ENCODE measurements around the gene PCID2. TPM values are rescaled to one million over a fixed set of nuclear protein-coding genes. Genes with fewer than 3 reads are reported as not detected.

Gene PCID2
- polyA plus RNA-seq, 1 donor from 2014 or later: 81.3 TPM

DNA sequence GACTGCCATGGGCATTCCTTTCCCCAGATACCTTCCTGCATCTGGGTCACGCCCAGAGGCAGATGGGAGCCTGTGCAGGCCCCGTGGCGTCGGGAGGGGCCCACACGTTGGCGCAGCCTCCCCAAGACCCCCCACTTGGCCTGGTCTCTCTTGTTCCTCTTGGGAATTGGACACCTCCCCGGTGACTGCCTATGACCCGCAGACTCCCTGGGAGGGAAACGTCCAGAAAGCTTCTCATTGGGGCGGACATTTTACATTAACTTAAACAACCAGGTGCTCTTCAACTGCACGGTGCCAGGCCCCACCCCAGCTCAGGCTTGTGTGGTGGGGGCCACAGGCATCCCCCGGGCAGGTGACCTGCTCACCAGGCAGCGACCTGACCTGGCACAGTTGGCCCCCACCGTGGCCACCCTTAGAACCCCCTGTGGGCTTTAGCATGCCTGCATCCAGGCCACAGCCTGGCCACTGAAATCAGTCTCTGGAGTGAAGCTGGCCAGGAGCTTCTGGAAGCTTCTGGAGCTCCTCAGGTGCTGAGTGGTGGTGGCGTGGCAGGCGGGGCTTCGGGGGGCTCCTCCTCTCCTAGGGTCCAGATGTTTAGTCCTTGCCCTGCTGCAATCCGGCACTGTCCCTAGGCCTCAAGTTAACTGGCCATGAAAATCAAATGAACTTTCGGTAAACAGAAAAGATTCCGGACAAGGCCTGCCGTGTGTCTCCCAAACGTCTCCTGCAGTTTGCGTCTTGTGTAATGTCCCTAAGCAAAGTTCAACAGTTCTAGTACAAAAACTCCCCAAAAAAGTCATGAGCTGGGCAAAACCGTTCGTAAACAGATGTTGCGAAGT is 58.5 kb downstream of the PCID2 start:
- Histone ChIP-seq H3K27me3 (ENCODE audit: insufficient read depth, low read depth, low read length) (peaks cover 16% of the 10 kb centered on the region), H2AFZ (ENCODE audit: low read depth, low read length) (no peak overlapping the region), H3K79me2 (replicated peaks; ENCODE audit: insufficient read depth, low read length) (no peaks in the 10 kb centered on the region), H4K20me1 (ENCODE audit: insufficient read depth) (no peaks in the 10 kb centered on the region), H3K9me3 (ENCODE audit: low read length) (no peaks in the 10 kb centered on the region), H3K4me3 (ENCODE audit: low read length) (no peak overlapping the region), H3K4me2 (ENCODE audit: low read length) (no peak overlapping the region), H3K9ac (ENCODE audit: low read length) (no peak overlapping the region), H3K9me2 (ENCODE audit: insufficient read depth, low read length) (no peaks in the 10 kb centered on the region), H3K27ac (ENCODE audit: low read length) (no peak overlapping the region), H3K36me3 (ENCODE audit: insufficient read depth, low read length) (no peaks in the 10 kb centered on the region), H3F3A (ENCODE audit: insufficient read depth, low read length, poor library complexity, severe bottlenecking) (no peaks in the 10 kb centered on the region)
- TF ChIP-seq EP300 (conservative IDR thresholded peaks at IDR 0.05; ENCODE audit: poor library complexity, severe bottlenecking) (no peak), MXI1 (conservative IDR thresholded peaks at IDR 0.05; ENCODE audit: poor library complexity, severe bottlenecking) (no peak), CTCF (IDR thresholded peaks at IDR 0.05; ENCODE audit: poor library complexity, severe bottlenecking) (no peak), POLR2AphosphoS5 (IDR thresholded peaks at IDR 0.05) (no peak), RAD21 (conservative IDR thresholded peaks at IDR 0.05) (no peak), TAF1 (IDR thresholded peaks at IDR 0.05; ENCODE audit: low read depth) (no peak), EZH2 (IDR thresholded peaks at IDR 0.05; ENCODE audit: borderline replicate concordance, insufficient read depth, low read length, poor library complexity, severe bottlenecking) (no peak), SMC3 (conservative IDR thresholded peaks at IDR 0.05; ENCODE audit: poor library complexity) (no peak)
- TF ChIP-seq, protein P1, sequence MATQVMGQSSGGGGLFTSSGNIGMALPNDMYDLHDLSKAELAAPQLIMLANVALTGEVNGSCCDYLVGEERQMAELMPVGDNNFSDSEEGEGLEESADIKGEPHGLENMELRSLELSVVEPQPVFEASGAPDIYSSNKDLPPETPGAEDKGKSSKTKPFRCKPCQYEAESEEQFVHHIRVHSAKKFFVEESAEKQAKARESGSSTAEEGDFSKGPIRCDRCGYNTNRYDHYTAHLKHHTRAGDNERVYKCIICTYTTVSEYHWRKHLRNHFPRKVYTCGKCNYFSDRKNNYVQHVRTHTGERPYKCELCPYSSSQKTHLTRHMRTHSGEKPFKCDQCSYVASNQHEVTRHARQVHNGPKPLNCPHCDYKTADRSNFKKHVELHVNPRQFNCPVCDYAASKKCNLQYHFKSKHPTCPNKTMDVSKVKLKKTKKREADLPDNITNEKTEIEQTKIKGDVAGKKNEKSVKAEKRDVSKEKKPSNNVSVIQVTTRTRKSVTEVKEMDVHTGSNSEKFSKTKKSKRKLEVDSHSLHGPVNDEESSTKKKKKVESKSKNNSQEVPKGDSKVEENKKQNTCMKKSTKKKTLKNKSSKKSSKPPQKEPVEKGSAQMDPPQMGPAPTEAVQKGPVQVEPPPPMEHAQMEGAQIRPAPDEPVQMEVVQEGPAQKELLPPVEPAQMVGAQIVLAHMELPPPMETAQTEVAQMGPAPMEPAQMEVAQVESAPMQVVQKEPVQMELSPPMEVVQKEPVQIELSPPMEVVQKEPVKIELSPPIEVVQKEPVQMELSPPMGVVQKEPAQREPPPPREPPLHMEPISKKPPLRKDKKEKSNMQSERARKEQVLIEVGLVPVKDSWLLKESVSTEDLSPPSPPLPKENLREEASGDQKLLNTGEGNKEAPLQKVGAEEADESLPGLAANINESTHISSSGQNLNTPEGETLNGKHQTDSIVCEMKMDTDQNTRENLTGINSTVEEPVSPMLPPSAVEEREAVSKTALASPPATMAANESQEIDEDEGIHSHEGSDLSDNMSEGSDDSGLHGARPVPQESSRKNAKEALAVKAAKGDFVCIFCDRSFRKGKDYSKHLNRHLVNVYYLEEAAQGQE (IDR thresholded peaks at IDR 0.05; ENCODE audit: borderline replicate concordance): no peak

DNA sequence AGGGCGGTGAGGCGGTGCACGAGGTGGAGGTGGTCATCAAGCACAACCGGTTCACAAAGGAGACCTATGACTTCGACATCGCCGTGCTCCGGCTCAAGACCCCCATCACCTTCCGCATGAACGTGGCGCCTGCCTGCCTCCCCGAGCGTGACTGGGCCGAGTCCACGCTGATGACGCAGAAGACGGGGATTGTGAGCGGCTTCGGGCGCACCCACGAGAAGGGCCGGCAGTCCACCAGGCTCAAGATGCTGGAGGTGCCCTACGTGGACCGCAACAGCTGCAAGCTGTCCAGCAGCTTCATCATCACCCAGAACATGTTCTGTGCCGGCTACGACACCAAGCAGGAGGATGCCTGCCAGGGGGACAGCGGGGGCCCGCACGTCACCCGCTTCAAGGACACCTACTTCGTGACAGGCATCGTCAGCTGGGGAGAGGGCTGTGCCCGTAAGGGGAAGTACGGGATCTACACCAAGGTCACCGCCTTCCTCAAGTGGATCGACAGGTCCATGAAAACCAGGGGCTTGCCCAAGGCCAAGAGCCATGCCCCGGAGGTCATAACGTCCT is 59.4 kb downstream of the PCID2 start:
- Histone ChIP-seq H3K4me3 (ENCODE audit: low read length) (no peak overlapping the region), H3K9me3 (ENCODE audit: low read length) (no peaks in the 10 kb centered on the region), H2AFZ (ENCODE audit: low read depth, low read length) (no peak overlapping the region), H3K9ac (ENCODE audit: low read length) (no peak overlapping the region), H3K9me2 (ENCODE audit: insufficient read depth, low read length) (no peaks in the 10 kb centered on the region), H4K20me1 (ENCODE audit: insufficient read depth) (no peaks in the 10 kb centered on the region), H3K36me3 (ENCODE audit: insufficient read depth, low read length) (no peaks in the 10 kb centered on the region), H3K4me2 (ENCODE audit: low read length) (no peak overlapping the region), H3K27ac (ENCODE audit: low read length) (no peak overlapping the region), H3K27me3 (ENCODE audit: insufficient read depth, low read depth, low read length) (peaks cover 16% of the 10 kb centered on the region), H3K79me2 (replicated peaks; ENCODE audit: insufficient read depth, low read length) (no peaks in the 10 kb centered on the region), H3F3A (ENCODE audit: insufficient read depth, low read length, poor library complexity, severe bottlenecking) (no peaks in the 10 kb centered on the region)
- TF ChIP-seq RAD21 (conservative IDR thresholded peaks at IDR 0.05): no peak
